GM10266 (cell line): ENCODE data around the gene LPP.

Experiments used
- DNase-seq: peaks from one replicate; pipeline ENCODE4 v3.0.0; 2012; ENCODE audit errors: extremely low spot score
- CTCF ChIP-seq: IDR thresholded peaks from 2 replicates; pipeline ENCODE4 v1.5.1; 2012; ENCODE audit warnings: mild to moderate bottlenecking, low read depth; ENCODE audit not compliant: control insufficient read depth, insufficient read depth; ENCODE audit errors: missing control alignments

The LPP gene

DNA sequence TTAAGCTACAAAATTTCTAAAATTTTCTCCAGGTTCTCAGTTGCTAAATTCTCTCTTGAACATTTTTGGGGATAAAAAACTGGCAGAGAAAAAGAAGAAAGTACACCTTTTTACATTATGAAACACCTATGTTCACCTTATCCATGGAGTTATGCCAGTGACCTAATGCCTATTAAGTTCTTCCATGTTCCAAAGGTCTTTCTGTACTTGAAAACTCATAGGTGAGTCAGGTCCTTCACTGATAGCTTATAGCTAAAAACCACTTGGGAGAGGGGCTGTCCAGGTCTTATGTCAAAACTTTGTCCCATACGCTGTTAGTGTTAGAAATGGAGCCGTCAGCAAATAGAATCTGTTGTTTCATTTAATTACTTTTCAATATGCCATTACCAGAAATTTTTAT lies 530.3 kb downstream of the LPP start:
- TF ChIP-seq CTCF, result no peak
- no peak for DNase-seq

DNA sequence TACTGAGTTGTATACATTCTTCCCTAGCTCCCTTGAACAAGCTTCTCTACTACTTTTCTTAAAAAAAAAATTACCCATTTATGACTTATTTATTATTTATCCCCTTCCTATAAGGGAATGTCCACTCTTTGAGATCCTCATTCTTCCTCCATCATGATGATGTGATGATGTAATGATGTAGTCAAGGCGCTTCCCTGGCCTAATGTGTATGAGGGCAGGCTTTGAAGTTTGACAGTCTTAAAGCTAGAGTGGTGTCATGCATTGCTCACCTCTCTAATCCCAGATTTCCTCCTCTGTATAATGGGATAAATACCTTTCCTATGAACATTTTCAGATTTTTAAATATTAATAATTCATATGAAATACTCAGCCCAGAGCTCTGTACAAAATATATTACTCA lies 531.8 kb downstream of the LPP start:
- no peak for TF ChIP-seq CTCF
- DNase-seq, result no peak

DNA sequence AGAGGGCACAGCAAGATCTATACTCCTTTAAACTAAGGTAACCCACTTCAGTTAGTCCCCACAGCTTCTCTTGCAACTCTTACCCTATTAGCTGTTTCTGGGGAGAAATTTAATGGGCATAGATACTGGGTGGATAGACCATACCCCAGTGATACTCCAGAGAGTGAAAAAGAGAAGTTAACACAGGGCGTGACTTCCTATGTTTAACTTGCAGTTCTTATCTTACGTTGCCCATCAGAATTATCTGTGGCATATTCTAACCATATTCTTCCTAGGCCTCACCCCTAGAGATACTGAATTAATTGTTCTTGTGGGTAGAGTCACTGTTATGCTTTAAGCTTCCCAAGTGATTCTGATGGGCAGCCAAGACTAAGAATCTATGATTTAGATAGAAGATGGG lies 532.4 kb downstream of the LPP start:
- no peak for DNase-seq
- TF ChIP-seq CTCF, result no peak

DNA sequence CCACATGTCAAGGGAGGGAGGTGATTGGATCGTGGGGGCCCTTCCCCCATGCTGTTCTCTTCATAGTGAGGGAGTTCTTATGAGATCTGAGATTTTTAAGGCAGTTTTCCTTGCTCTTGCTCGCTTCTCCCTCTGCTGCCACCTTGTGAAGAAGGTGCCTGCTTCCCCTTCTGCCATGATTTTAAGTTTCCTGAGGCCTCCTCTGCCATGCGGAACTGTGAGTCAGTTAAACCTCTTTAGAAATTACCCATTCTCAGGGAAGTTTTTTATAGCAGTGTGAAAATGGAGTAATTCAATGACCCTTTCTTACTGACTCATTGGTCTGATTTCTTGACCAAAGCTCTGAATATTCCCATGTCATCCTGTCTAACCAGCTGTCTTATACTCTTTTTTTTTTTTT lies 533.4 kb downstream of the LPP start:
- TF ChIP-seq CTCF, result no peak
- DNase-seq, result no peak

DNA sequence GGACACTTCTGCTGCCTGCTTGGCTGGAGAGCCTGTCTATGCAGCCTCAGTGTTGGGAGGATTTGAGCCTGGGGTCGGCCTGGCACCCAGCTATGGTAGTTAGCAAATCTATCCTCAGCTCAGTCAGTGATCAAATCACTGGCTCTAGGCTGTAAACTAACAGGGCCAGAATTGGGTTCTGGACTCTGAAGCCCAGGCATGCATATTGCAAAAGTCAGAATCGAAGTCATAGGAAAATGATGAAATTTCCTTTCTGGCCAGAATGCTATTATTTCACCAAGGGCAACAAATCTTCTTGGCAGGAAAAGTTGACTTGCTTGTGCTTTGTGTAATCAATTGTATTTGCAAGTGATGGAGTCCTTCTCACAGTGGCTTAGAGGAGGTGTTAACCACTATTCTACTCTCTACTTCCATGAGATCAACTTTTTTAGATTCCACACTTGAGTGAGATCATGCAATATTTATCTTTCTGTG lies 535.2 kb downstream of the LPP start:
- no peak for TF ChIP-seq CTCF
- no peak for DNase-seq

GRCh38 chr3:188690064-188690463 lies 536.1 kb downstream of the LPP start:
- no peak for DNase-seq
- TF ChIP-seq CTCF, result no peak

DNA sequence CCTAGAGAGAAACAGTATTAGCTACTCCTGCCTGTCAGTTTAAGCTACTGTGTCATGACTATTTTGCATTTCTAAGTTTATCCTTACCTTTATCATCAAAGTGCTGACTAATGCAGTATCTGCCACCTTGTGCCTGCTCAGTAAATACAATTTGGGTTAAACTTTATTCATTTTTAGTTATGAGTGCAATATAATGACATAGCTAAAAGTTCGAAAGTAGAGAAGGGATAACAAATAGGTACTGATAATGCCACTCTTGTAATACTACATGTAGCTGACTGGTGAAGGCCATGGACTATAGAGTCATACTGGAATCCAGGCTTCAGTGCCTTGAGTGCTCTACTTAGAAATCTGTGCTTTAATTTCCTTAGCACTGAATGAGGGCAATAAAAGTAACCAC lies 537.0 kb downstream of the LPP start:
- no peak for DNase-seq
- no peak for TF ChIP-seq CTCF

DNA sequence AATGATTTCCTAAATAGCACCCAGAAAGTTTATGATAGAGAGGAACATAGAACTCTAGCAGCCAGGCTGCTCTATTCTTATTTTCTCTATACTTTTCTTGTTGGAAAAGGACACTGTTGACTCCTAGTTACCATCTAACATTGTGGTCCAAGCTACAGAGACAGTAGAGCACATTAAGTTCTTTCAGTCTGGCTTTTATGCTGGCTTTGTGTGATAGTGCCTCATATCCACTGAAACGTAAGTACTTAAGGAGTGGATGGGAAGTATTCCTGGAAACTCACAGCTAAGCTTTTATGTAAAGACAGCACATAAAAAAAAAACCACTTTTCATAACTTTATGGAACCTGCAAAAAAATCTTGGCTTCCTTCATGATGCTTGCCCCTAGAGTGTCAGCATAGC lies 537.7 kb downstream of the LPP start:
- no peak for DNase-seq
- no peak for TF ChIP-seq CTCF
